Measurements from ENCODE around the gene CCL26.
"Not testable (repeated sequence)": the region's sequence is repeated elsewhere in the genome, so short reads cannot be mapped to it uniquely, and the experiment has no call there.

- not testable (repeated sequence) for TF ChIP-seq CTCF (conservative IDR thresholded peaks at IDR 0.05); EZH2 (IDR thresholded peaks at IDR 0.05; ENCODE audit: low read depth)
Measured at GRCh38 chr7:75779035-75779434, 7.0 kb upstream of the CCL26 start.
